LNCAP (cell line): Measurements from ENCODE around the gene SUPT4H1.

ENCODE experiments used
- TF ChIP-seq, protein P1 (sequence below): fragments of 450-650 bp; IDR thresholded peaks from 2 replicates; pipeline ENCODE4 v1.5.1; 2017; ENCODE audit warnings: mild to moderate bottlenecking

The SUPT4H1 gene

GRCh38 chr17:58391302-58391984, 39.4 kb upstream of the SUPT4H1 start:
- TF ChIP-seq, protein P1, sequence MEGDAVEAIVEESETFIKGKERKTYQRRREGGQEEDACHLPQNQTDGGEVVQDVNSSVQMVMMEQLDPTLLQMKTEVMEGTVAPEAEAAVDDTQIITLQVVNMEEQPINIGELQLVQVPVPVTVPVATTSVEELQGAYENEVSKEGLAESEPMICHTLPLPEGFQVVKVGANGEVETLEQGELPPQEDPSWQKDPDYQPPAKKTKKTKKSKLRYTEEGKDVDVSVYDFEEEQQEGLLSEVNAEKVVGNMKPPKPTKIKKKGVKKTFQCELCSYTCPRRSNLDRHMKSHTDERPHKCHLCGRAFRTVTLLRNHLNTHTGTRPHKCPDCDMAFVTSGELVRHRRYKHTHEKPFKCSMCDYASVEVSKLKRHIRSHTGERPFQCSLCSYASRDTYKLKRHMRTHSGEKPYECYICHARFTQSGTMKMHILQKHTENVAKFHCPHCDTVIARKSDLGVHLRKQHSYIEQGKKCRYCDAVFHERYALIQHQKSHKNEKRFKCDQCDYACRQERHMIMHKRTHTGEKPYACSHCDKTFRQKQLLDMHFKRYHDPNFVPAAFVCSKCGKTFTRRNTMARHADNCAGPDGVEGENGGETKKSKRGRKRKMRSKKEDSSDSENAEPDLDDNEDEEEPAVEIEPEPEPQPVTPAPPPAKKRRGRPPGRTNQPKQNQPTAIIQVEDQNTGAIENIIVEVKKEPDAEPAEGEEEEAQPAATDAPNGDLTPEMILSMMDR = no peak

DNA sequence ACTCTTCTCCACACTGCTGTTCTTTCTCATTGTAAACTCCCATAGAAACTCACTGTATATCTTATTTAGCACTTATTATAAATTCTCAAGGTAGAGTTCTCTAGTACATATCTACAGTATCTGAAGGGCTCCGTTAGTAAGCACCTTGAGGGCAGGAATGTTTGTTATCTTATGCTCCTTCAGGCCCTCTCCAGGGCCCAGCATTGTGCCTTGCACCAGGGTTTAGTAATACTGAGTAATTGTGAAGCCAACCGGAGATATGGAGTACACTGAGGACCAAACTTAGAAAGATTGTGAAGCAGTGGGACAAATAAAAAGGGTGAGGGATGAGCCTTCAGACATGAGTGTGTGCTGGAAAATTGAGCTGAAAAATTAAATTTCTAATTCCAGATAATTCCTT, 38.9 kb upstream of the SUPT4H1 start:
- TF ChIP-seq, protein P1 = no peak

DNA sequence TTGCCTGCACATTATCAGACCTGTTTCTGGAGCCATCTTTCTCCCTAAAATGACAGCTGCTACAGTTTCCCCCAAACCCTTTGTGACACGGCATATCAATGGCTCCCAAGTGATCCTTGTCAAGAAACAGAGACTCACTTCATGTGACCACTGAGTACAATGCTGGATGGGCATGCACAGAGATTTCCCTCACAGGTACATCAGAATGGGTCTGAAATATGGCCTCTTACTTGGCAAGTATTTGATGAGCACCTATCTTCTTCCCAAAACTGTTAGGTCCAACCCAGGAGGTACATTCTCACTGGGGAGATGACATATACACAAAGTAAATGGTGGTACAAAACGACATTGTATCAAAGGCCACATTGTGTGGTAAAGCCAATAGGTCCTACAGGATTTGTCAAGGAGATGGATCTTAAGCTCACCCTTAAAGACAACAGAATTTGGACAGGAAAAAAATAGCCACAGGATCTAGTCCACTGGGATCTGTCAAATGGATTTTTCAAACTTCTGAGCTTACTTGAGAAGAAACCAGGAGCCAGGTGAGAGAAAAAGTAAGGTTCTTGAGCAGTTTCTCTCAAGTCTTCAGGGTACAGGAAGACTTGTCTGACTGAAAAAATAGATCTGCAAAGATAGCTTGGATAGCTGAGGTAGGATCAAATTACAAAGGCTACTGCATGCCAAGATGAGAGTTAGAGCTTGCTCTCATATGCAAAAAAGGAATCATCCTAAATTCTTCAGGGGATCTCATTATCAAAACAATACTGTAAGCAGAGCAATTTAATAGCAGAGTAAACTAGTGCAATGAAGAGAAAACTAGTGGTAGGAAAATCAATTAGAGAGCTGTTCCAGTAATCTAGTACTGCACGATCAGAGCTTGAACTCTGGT, 36.5 kb upstream of the SUPT4H1 start:
- TF ChIP-seq, protein P1 = no peak

GRCh38 chr17:58387834-58388233, 35.8 kb upstream of the SUPT4H1 start:
- TF ChIP-seq, protein P1 = no peak

DNA sequence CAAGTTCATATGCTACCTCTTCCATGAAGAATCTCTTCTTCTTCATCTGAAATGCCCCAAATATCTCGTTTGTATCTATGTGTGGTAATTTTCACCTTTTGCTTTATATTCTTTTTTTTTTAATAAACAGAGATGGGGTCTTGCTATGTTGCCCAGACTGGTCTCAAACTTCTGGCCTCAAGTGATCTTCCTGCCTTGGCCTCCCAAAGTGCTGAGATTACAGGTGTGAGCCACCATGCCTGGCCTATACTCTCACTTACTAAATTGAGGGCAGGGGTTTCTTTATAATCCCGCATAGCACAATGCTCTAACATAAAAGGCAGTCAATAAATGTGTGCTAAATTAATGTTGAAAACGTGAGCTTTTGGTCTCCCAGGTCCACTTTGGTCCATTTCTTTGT, 34.7 kb upstream of the SUPT4H1 start:
- TF ChIP-seq, protein P1 = no peak

DNA sequence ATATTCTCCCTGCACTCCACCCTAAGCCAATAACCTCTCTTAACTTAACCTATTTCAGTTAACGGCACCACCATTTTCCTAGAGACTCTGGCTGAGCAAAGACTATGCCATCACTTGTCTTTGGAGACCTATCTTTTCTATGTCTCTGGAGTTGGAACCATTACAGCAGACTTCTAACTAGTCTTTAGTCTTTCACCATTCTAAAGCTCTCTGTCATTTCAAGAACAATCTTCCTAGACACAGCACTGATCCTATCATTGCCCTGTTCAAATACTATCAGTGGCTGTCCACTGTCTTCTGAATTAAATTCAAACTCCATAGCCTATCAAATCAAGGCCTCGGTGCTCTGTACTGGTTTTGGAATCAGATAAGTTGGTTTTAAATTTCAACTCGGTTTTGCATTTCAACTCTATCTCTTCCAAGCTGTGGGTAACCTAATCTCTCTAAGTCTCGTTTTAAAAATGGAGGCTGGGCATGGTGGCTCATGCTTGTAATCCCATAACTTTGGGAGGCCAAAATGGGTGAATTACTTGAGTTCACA, 33.4 kb upstream of the SUPT4H1 start:
- TF ChIP-seq, protein P1 = no peak

DNA sequence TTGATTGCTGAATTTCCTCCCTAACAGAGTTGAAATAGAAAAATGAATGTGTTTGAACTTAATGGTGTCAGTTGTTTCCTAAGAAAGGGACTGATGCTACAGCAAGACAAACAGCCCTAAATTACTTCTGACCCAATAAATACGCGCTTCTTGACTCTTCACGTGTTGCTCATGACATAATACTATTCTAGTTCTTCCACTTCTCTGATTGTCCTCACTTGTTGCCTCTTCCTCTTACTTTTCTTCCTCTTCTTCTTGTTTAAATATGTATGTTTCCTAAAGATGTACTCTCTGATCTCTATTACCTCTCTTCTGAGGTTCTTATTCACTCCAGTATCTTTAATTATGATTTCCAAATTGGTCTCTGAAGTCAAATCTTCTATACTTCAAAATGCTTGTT, 32.9 kb upstream of the SUPT4H1 start:
- TF ChIP-seq, protein P1 = no peak
